Fibroblast of villous mesenchyme (primary cell): Measurements from ENCODE around the gene MYO1E. TPM values are rescaled to one million over a fixed set of nuclear protein-coding genes. Genes with fewer than 3 reads are reported as not detected.

Source experiments
- DNase-seq: peaks from one replicate; pipeline ENCODE4 v3.0.0-alpha.2; 2010; ENCODE audit warnings: low read depth
- H3K4me3 ChIP-seq: 2 replicates; pipeline ENCODE4 v1.5.1; 2011; ENCODE audit warnings: low read depth, mild to moderate bottlenecking, low read length
- total RNA-seq: library from RNA; depleted of rRNA; stranded (reverse); fragments of >200 nt; gene quantifications from 2 replicates; pipeline ENCODE4 v1.2.3, GENCODE V29; 2012
- TF ChIP-seq, protein P1 (sequence below): IDR thresholded peaks from 2 replicates; pipeline ENCODE4 v1.5.1; 2012; ENCODE audit warnings: low read depth, mild to moderate bottlenecking, low read length; ENCODE audit not compliant: insufficient read depth

The MYO1E gene
- total RNA-seq, 1 donor = 107 TPM

DNA sequence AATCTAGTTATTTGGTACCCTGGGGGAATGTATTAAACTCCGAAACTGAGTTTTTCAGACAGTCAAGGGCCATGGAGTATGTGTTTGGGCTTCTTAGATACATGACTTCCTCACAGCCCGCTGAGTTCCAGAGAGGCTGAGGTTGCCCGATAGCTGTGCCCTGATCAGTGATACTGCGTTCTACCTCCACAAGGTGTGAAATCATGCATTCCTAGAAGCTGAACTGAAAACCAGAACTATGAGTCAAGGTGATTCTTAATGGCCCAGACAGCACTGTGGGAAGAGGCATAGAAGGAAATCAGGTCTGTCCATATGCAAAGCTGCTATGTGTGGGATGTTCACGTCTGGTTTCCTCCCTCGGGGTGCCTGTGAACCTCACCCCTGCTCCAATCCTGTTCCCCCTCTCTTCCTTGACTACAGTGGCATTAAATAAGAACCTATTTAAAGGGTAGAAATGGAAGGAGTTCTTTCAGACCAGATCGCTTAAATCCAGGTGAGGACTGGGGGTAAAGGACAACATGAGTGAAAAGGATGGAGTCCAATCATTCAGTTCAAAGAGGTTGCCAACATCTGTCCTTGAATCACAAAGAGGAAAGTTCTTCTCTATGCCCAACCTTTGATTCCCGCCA is 74.3 kb downstream of the MYO1E start:
- TF ChIP-seq, protein P1, sequence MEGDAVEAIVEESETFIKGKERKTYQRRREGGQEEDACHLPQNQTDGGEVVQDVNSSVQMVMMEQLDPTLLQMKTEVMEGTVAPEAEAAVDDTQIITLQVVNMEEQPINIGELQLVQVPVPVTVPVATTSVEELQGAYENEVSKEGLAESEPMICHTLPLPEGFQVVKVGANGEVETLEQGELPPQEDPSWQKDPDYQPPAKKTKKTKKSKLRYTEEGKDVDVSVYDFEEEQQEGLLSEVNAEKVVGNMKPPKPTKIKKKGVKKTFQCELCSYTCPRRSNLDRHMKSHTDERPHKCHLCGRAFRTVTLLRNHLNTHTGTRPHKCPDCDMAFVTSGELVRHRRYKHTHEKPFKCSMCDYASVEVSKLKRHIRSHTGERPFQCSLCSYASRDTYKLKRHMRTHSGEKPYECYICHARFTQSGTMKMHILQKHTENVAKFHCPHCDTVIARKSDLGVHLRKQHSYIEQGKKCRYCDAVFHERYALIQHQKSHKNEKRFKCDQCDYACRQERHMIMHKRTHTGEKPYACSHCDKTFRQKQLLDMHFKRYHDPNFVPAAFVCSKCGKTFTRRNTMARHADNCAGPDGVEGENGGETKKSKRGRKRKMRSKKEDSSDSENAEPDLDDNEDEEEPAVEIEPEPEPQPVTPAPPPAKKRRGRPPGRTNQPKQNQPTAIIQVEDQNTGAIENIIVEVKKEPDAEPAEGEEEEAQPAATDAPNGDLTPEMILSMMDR = no peak
- no peak for DNase-seq

GRCh38 chr15:59296181-59296617 is 76.5 kb downstream of the MYO1E start:
- H3K4me3 ChIP-seq = no peak overlapping the region
- TF ChIP-seq, protein P1 = no peak
- DNase-seq = peak; percentile 85

More for the DNA sequence above, 74.3 kb downstream of the MYO1E start:
- H3K4me3 ChIP-seq = no peak overlapping the region

DNA sequence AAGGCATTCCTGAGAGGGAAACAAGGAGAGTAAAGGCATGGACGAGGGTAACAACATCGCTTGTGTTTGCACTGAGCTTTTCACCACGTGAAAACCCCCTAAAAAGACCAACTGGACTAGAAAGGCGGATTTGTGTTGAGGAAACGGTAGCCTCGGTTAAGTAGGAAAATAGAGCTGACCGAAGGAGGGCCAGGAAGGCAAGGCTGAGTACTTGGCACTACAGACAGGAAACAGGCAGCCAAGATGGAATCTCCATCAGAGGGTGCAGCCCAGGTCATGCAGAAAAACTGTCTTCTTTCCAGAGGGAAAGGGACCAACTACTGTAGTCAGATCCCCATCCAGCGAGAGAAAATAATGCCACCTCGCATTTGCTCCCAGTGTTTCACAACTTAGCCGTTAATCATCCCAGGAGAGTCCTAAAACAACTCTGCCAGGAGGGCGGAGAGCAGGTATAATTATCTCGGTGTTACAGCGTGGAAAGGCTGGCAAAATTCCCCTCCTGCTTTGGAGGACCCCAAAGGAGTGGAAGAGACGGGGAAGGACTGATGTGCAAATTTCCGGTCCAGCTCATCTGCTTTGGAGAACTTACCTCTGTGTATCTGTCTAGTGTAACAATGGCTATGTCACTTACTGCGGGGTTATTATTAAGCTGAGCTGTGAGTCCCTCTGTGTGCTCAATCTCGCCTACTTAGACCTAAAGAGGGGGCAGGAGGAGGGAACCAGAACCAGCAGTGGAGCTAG is 77.2 kb downstream of the MYO1E start:
- DNase-seq = no peak
- no peak overlapping the region for H3K4me3 ChIP-seq
- TF ChIP-seq, protein P1 = no peak

DNA sequence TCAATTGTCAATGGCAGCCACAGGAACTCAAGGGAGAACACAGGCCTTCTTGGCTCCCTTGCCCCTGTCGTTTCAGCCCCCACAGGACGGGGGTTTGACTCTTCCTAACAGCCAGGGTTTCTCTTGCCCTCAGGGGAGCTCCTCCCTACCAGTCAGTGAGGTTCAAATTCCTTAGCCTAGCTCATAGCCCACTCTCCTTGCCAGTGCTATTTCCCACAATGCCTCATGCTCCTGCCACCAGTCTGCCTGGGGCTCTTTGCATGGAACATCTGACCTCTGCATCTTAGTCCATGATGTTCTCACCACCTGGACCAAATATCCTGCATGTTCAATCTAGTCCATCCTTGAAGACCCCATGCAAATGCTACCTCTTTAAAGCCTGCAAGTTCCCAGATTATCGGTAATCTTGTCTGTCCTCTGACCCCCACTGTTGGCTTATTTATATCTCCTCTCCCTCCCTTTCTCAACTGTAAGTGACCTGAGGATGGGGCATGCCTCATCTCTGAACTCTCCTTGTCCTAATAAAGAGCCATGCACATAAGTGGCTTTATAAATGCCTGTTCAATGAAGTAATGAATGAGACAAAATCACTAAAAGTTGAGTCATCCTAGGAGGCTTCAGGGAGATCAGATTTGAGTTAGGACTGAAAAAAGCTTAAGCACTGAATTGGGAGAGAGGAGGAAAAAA is 78.0 kb downstream of the MYO1E start:
- TF ChIP-seq, protein P1 = no peak
- peak; percentile 89 for DNase-seq
- H3K4me3 ChIP-seq = no peak overlapping the region

- TF ChIP-seq, protein P1 = no peak
- DNase-seq = no peak
- no peak overlapping the region for H3K4me3 ChIP-seq
Measured at GRCh38 chr15:59292442-59293151, 80.1 kb downstream of the MYO1E start.

GRCh38 chr15:59291213-59291549 is 81.5 kb downstream of the MYO1E start:
- no peak for DNase-seq
- no peak overlapping the region for H3K4me3 ChIP-seq
- TF ChIP-seq, protein P1 = no peak
